ENCODE results near the gene STAT3. TPM values are rescaled to one million over a fixed set of nuclear protein-coding genes. Genes with fewer than 3 reads are reported as not detected.

Gene STAT3
- total RNA-seq, 4 donors from 2014 or later = 146 to 253 (median 205) TPM

- no peaks in the 10 kb centered on the region for H3K9me3 ChIP-seq
- peaks cover 0 to 65% (median 20%) of the 10 kb centered on the region in 3 donors for H3K4me1 ChIP-seq
- peak overlapping the region; percentile 73 to 93 (median 88) for H3K27ac ChIP-seq
- ATAC-seq = peak; percentile 83
- H3K27me3 ChIP-seq = no peaks in the 10 kb centered on the region
- H3K36me3 ChIP-seq = peaks cover 0 to 82% of the 10 kb centered on the region in 2 donors
- peak overlapping the region; percentile 3 to 41 for H3K4me3 ChIP-seq
- TF ChIP-seq EP300 (IDR thresholded peaks at IDR 0.05) = no peak
- peak in 3 of 4 experiments; percentile 70 to 86 (median 71) for TF ChIP-seq CTCF (IDR thresholded peaks at IDR 0.05)
- peak; percentile 63 for TF ChIP-seq POLR2AphosphoS5 (IDR thresholded peaks at IDR 0.05)
- TF ChIP-seq POLR2A (IDR thresholded peaks at IDR 0.05) = no peak
- 12 to 33% methylated on average over 4 to 8 of the region's 54 CpGs for WGBS, 2 donors (ENCODE audit: low coverage in 1 of 2)
These were observed 75.7 kb downstream of the STAT3 start for GRCh38 chr17:42312285-42313130.

- no peaks in the 10 kb centered on the region for H3K27me3 ChIP-seq
- peaks cover 0 to 65% (median 20%) of the 10 kb centered on the region in 3 donors for H3K4me1 ChIP-seq
- 20 to 60% methylated on average over 1 of the region's 5 CpGs for WGBS, 2 donors (ENCODE audit: low coverage in 1 of 2)
- no peaks in the 10 kb centered on the region for H3K9me3 ChIP-seq
- peaks cover 0 to 82% of the 10 kb centered on the region in 2 donors for H3K36me3 ChIP-seq
- TF ChIP-seq CTCF (IDR thresholded peaks at IDR 0.05) = no peak
- no peak for TF ChIP-seq POLR2AphosphoS5 (IDR thresholded peaks at IDR 0.05)
- no peak for TF ChIP-seq POLR2A (IDR thresholded peaks at IDR 0.05)
- no peak for TF ChIP-seq EP300 (IDR thresholded peaks at IDR 0.05)
- H3K4me3 ChIP-seq = peak overlapping the region in 1 of 2 donors; percentile 41
- H3K27ac ChIP-seq = peak overlapping the region; percentile 73 to 93 (median 88)
- ATAC-seq = no peak
These were observed 76.3 kb downstream of the STAT3 start for GRCh38 chr17:42312035-42312284.

- no peaks in the 10 kb centered on the region for H3K9me3 ChIP-seq
- peaks cover 0 to 82% of the 10 kb centered on the region in 2 donors for H3K36me3 ChIP-seq
- peak overlapping the region in 1 of 2 donors; percentile 41 for H3K4me3 ChIP-seq
- peak; percentile 95 for ATAC-seq
- H3K27me3 ChIP-seq = no peaks in the 10 kb centered on the region
- TF ChIP-seq EP300 (IDR thresholded peaks at IDR 0.05) (no peak), POLR2AphosphoS5 (IDR thresholded peaks at IDR 0.05) (peak; percentile 87), CTCF (IDR thresholded peaks at IDR 0.05) (no peak), POLR2A (IDR thresholded peaks at IDR 0.05) (no peak)
- peak overlapping the region; percentile 73 to 93 (median 88) for H3K27ac ChIP-seq
- peaks cover 0 to 65% (median 20%) of the 10 kb centered on the region in 3 donors for H3K4me1 ChIP-seq
- 16 to 46% methylated on average over 9 to 10 of the region's 19 CpGs for WGBS, 2 donors (ENCODE audit: low coverage in 1 of 2)
These were observed 76.8 kb downstream of the STAT3 start for GRCh38 chr17:42311240-42312034.

GRCh38 chr17:42310787-42311215, 77.4 kb downstream of the STAT3 start:
- peaks cover 0 to 82% of the 10 kb centered on the region in 2 donors for H3K36me3 ChIP-seq
- WGBS, 2 donors (ENCODE audit: low coverage in 1 of 2) = 0 to 23% methylated on average over 1 to 3 of the region's 9 CpGs
- H3K9me3 ChIP-seq = no peaks in the 10 kb centered on the region
- TF ChIP-seq EP300 (IDR thresholded peaks at IDR 0.05) (no peak), CTCF (IDR thresholded peaks at IDR 0.05) (no peak), POLR2A (IDR thresholded peaks at IDR 0.05) (no peak), POLR2AphosphoS5 (IDR thresholded peaks at IDR 0.05) (no peak)
- peak overlapping the region; percentile 48 to 93 (median 88) for H3K27ac ChIP-seq
- ATAC-seq = no peak
- H3K27me3 ChIP-seq = no peaks in the 10 kb centered on the region
- H3K4me1 ChIP-seq = peaks cover 0 to 65% (median 20%) of the 10 kb centered on the region in 3 donors
- H3K4me3 ChIP-seq = no peak overlapping the region
